OCI-LY7 (cell line): Measurements from ENCODE around the gene MMADHC. TPM values are rescaled to one million over a fixed set of nuclear protein-coding genes. Genes with fewer than 3 reads are reported as not detected.

Experiments used
- BruUV-seq: library from RNA; stranded (reverse); fragments of 400-500 nt; replicated peaks from 2 replicates; lab custom pipeline; 2021; lab: Mats Ljungman, UMichigan
- CTCF ChIA-PET: fragments of 300-600 bp; sonication (Branson Sonifier 250); formaldehyde crosslinking; loops from one replicate; lab custom pipeline; 2022; ENCODE audit warnings: antibody characterized with exemption; ENCODE audit not compliant: unreplicated experiment; lab: Charles Lee
- POLR2A ChIA-PET: fragments of 300-600 bp; sonication (Branson Sonifier 250); formaldehyde crosslinking; loops from one replicate; lab custom pipeline; 2022; ENCODE audit warnings: antibody characterized with exemption; lab: Charles Lee
- DNase-seq: peaks from one replicate; pipeline ENCODE4 v3.0.0-alpha.2; 2015; ENCODE audit warnings: low spot score
- H2AFZ ChIP-seq: fragments of 200-600 bp; sonication (generic), shearing (Covaris generic); 2 replicates; pipeline ENCODE4 v1.6.1; 2014; ENCODE audit warnings: mild to moderate bottlenecking, antibody characterized with exemption, low read length, moderate library complexity
- H3K27ac ChIP-seq: fragments of 200-600 bp; sonication (generic); 2 replicates; pipeline ENCODE4 v1.5.1; 2014; ENCODE audit warnings: mixed run types, low read depth, mild to moderate bottlenecking, moderate library complexity, low read length, inconsistent platforms; ENCODE audit not compliant: poor library complexity, severe bottlenecking
- H3K36me3 ChIP-seq: fragments of 200-600 bp; sonication (generic); 2 replicates; pipeline ENCODE4 v1.6.1; 2014; ENCODE audit warnings: mild to moderate bottlenecking, antibody characterized with exemption, low read length, moderate library complexity, mixed read lengths; ENCODE audit not compliant: insufficient read depth
- H3K4me1 ChIP-seq: fragments of 200-600 bp; sonication (generic); 2 replicates; pipeline ENCODE4 v1.5.1; 2014; ENCODE audit warnings: mild to moderate bottlenecking, low read length; ENCODE audit not compliant: insufficient read depth, poor library complexity, severe bottlenecking
- H3K4me2 ChIP-seq: fragments of 200-600 bp; sonication (generic); 2 replicates; pipeline ENCODE4 v1.6.1; 2014; ENCODE audit warnings: mild to moderate bottlenecking, low read length
- H3K4me3 ChIP-seq: fragments of 200-600 bp; sonication (generic); 2 replicates; pipeline ENCODE4 v1.5.1; 2014; ENCODE audit warnings: mild to moderate bottlenecking, low read depth, low read length; ENCODE audit not compliant: poor library complexity, severe bottlenecking
- H3K79me2 ChIP-seq: fragments of 200-600 bp; sonication (generic); 2 replicates; pipeline ENCODE4 v1.6.1; 2016; ENCODE audit warnings: low read depth, mild to moderate bottlenecking, low read length, moderate library complexity, mixed read lengths; ENCODE audit not compliant: insufficient read depth
- H3K9me2 ChIP-seq: fragments of 200-600 bp; sonication (generic); 2 replicates; pipeline ENCODE4 v1.6.1; 2016; ENCODE audit warnings: mild to moderate bottlenecking, low read length, mixed read lengths; ENCODE audit not compliant: insufficient read depth
- H3K9me3 ChIP-seq: fragments of 200-600 bp; sonication (generic); 2 replicates; pipeline ENCODE4 v1.6.1; 2014; ENCODE audit warnings: mild to moderate bottlenecking, mixed run types, low read length, mixed read lengths
- H4K20me1 ChIP-seq: fragments of 200-600 bp; sonication (generic); 2 replicates; pipeline ENCODE4 v1.6.1; 2014; ENCODE audit warnings: mild to moderate bottlenecking, antibody characterized with exemption, low read length, moderate library complexity, mixed read lengths; ENCODE audit not compliant: insufficient read depth
- EZH2phosphoT487 ChIP-seq: fragments of 200-600 bp; sonication (generic); IDR thresholded peaks from 2 replicates; pipeline ENCODE4 v1.6.1; 2018; ENCODE audit warnings: low read depth, borderline replicate concordance, mild to moderate bottlenecking, mixed run types, antibody characterized with exemption, low read length, moderate library complexity, mixed read lengths
- intact Hi-C: fragments of 100-400 bp; cut with micrococcal nuclease; formaldehyde crosslinking; loops from one replicate; pipeline ENCODE4 v1.10.0; 2022; ENCODE audit not compliant: unreplicated experiment
- total RNA-seq, 2 experiments: library from RNA; depleted of rRNA in 1 of 2; stranded (reverse); fragments of >200 nt in 1 of 2; shearing (Covaris generic) in 1 of 2; gene quantifications; 2 replicates each; pipeline ENCODE4 v1.2.3, GENCODE V29; 2014 to 2022
- TF ChIP-seq, protein P1 (sequence below): fragments of 200-600 bp; sonication (generic); conservative IDR thresholded peaks from 2 replicates; pipeline ENCODE4 v1.5.1; 2014; ENCODE audit warnings: mild to moderate bottlenecking, antibody characterized with exemption, low read length, moderate library complexity, mixed read lengths

MMADHC gene
- total RNA-seq, 2 experiments from 2014 or later: 73.6 to 115 TPM

DNA sequence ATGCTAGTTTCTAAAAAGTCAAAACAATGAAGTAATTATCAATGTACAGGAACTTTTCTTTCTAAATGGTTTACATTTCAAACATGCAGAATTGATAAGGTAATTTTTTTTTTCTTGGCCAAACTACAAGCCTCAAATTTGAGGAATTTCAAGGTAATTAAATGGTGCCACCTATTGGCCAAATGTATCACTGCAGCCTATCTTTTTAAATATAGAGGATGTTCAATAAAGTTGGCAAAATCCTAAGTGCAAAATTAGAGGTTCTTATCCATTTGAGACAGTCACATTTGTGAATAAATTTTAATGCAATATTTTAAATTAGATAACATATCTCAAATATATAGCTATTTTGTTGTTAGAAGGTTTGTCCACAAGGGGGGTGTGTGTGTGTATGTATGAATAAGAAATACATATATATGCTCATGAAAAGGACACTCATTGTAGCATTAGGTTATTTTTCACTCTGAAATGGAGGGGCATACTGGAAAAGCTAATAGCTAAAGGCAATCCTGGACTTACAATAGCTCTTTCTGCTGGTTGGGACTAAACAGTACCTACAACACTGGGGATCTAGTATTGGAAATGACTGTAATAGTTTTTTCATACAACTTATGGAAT lies 26.2 kb downstream of the MMADHC start:
- peaks cover 8% of the 10 kb centered on the region; the same call in 1 of the 2 replicates for H3K36me3 ChIP-seq
- POLR2A ChIA-PET: interaction anchor here (0.5 to 1.0 kb wide), 3 partner anchors 543 to 1104 kb away, joined by 3 to 4 read pairs (median 3); no protein-coding TSS in a partner anchor
- intact Hi-C loops: loop anchor here (2.0 to 5.0 kb wide), 2 partner anchors 519 to 541 kb away; no protein-coding TSS in a partner anchor

GRCh38 chr2:149559341-149560068 lies 28.1 kb downstream of the MMADHC start:
- H3K36me3 ChIP-seq: no peaks in the 10 kb centered on the region
- no peak overlapping the region for H2AFZ ChIP-seq
- DNase-seq: no peak
- H3K79me2 ChIP-seq: no peaks in the 10 kb centered on the region
- no peak overlapping the region for H3K4me2 ChIP-seq
- TF ChIP-seq, protein P1, sequence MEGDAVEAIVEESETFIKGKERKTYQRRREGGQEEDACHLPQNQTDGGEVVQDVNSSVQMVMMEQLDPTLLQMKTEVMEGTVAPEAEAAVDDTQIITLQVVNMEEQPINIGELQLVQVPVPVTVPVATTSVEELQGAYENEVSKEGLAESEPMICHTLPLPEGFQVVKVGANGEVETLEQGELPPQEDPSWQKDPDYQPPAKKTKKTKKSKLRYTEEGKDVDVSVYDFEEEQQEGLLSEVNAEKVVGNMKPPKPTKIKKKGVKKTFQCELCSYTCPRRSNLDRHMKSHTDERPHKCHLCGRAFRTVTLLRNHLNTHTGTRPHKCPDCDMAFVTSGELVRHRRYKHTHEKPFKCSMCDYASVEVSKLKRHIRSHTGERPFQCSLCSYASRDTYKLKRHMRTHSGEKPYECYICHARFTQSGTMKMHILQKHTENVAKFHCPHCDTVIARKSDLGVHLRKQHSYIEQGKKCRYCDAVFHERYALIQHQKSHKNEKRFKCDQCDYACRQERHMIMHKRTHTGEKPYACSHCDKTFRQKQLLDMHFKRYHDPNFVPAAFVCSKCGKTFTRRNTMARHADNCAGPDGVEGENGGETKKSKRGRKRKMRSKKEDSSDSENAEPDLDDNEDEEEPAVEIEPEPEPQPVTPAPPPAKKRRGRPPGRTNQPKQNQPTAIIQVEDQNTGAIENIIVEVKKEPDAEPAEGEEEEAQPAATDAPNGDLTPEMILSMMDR: no peak
- H3K27ac ChIP-seq: no peak overlapping the region
- H3K4me1 ChIP-seq: peaks cover 8% of the 10 kb centered on the region
- no TSS peak for BruUV-seq
- intact Hi-C loops: loop anchor here (2.0 to 5.0 kb wide), 2 partner anchors 517 to 539 kb away; no protein-coding TSS in a partner anchor
- H3K9me2 ChIP-seq: no peaks in the 10 kb centered on the region
- POLR2A ChIA-PET: no interaction called here
- CTCF ChIA-PET: no interaction called here
- H3K4me3 ChIP-seq: no peak overlapping the region
- H4K20me1 ChIP-seq: no peaks in the 10 kb centered on the region
- H3K9me3 ChIP-seq: no peaks in the 10 kb centered on the region

More for the DNA sequence above, 26.2 kb downstream of the MMADHC start:
- H3K9me2 ChIP-seq: no peaks in the 10 kb centered on the region
- no peaks in the 10 kb centered on the region for H3K79me2 ChIP-seq
- H3K4me3 ChIP-seq: no peak overlapping the region
- no peaks in the 10 kb centered on the region for H4K20me1 ChIP-seq
- TF ChIP-seq, protein P1: peak; percentile 99
- TF ChIP-seq EZH2phosphoT487: no peak
- no peaks in the 10 kb centered on the region for H3K9me3 ChIP-seq
- peak; percentile 49 for DNase-seq
- BruUV-seq: no TSS peak
- no peak overlapping the region for H3K4me2 ChIP-seq
- H2AFZ ChIP-seq: no peak overlapping the region
- CTCF ChIA-PET: no interaction called here
- no peak overlapping the region for H3K27ac ChIP-seq
- peaks cover 8% of the 10 kb centered on the region for H3K4me1 ChIP-seq

DNA sequence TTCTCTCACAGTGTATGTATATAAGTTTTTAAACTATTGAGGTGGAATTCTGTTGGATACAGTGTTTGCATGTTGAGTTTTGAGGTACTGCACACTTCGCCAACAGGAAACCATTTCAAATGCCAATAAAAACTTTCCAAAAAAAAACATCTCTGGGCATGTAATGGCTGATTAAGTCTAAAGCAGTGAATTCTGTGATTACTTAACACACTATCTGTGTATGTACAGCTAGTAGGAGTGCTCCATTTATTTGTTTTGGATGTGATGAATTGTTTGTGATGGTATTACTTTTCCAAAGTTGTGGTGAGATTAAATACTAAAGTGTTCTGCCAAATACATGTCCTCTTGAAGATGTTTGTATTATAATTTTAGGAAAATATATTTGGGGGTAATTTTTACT lies 31.1 kb downstream of the MMADHC start:
- Histone ChIP-seq H3K4me2 (no peak overlapping the region), H4K20me1 (no peaks in the 10 kb centered on the region), H3K9me3 (no peaks in the 10 kb centered on the region), H3K4me1 (no peaks in the 10 kb centered on the region), H3K79me2 (no peaks in the 10 kb centered on the region), H3K9me2 (no peaks in the 10 kb centered on the region; the same call in 1 of the 2 replicates), H3K4me3 (no peak overlapping the region), H3K27ac (no peak overlapping the region), H3K36me3 (no peaks in the 10 kb centered on the region), H2AFZ (no peak overlapping the region)
- TF ChIP-seq EZH2phosphoT487: no peak
- TF ChIP-seq, protein P1: no peak
- no TSS peak for BruUV-seq
- ChIA-PET POLR2A (no interaction called here), CTCF (no interaction called here)
- DNase-seq: no peak
- intact Hi-C loops: no loop called here
